HL-60/S4 treated with retinoic acid at 250 ng/mL for 4 days and 3 days (cell line): Measurements from ENCODE around the gene GALNT13.

Experiments
- in situ Hi-C: fragments of 300-500 bp; cut with MboI; formaldehyde crosslinking; loops from 2 replicates; pipeline ENCODE4 v1.7.0; 2022; ENCODE audit warnings: low sequenced_read_pairs

The GALNT13 gene

GRCh38 chr2:154097833-154098398 is 226.2 kb downstream of the GALNT13 start:
- in situ Hi-C loops = no loop called here

GRCh38 chr2:154120706-154121105 is 249.0 kb downstream of the GALNT13 start:
- in situ Hi-C loops = no loop called here

GRCh38 chr2:154125891-154126290 is 254.2 kb downstream of the GALNT13 start:
- in situ Hi-C loops = no loop called here

GRCh38 chr2:154130821-154131220 is 259.1 kb downstream of the GALNT13 start:
- in situ Hi-C loops = no loop called here

GRCh38 chr2:154132827-154133226 is 261.1 kb downstream of the GALNT13 start:
- in situ Hi-C loops = no loop called here

- in situ Hi-C loops = no loop called here
Observed at GRCh38 chr2:154133823-154134222, 262.1 kb downstream of the GALNT13 start.

GRCh38 chr2:154140249-154141025 is 268.7 kb downstream of the GALNT13 start:
- in situ Hi-C loops = no loop called here

GRCh38 chr2:154142480-154142879 is 270.8 kb downstream of the GALNT13 start:
- in situ Hi-C loops = no loop called here

GRCh38 chr2:154143105-154143504 is 271.4 kb downstream of the GALNT13 start:
- in situ Hi-C loops = no loop called here

- in situ Hi-C loops = no loop called here
Observed at GRCh38 chr2:154158101-154158500, 286.4 kb downstream of the GALNT13 start.

- in situ Hi-C loops = no loop called here
Observed at GRCh38 chr2:154161286-154161685, 289.6 kb downstream of the GALNT13 start.

GRCh38 chr2:154170400-154170799 is 298.7 kb downstream of the GALNT13 start:
- in situ Hi-C loops = no loop called here

- in situ Hi-C loops = no loop called here
Observed at GRCh38 chr2:154173164-154173563, 301.4 kb downstream of the GALNT13 start.

GRCh38 chr2:154173919-154174318 is 302.2 kb downstream of the GALNT13 start:
- in situ Hi-C loops = no loop called here

GRCh38 chr2:154182008-154182407 is 310.3 kb downstream of the GALNT13 start:
- in situ Hi-C loops = no loop called here

- in situ Hi-C loops = no loop called here
Observed at GRCh38 chr2:154187948-154188347, 316.2 kb downstream of the GALNT13 start.

- in situ Hi-C loops = no loop called here
Observed at GRCh38 chr2:154189953-154190352, 318.2 kb downstream of the GALNT13 start.

- in situ Hi-C loops = no loop called here
Observed at GRCh38 chr2:154193246-154193645, 321.5 kb downstream of the GALNT13 start.

- in situ Hi-C loops = no loop called here
Observed at GRCh38 chr2:154194909-154195643, 323.4 kb downstream of the GALNT13 start.

- in situ Hi-C loops = no loop called here
Observed at GRCh38 chr2:154195644-154196195, 324.0 kb downstream of the GALNT13 start.

GRCh38 chr2:154198866-154199265 is 327.1 kb downstream of the GALNT13 start:
- in situ Hi-C loops = no loop called here

- in situ Hi-C loops = no loop called here
Observed at GRCh38 chr2:154203206-154203605, 331.5 kb downstream of the GALNT13 start.
